ENCODE results near the gene NKX6-2. TPM values are rescaled to one million over a fixed set of nuclear protein-coding genes. Genes with fewer than 3 reads are reported as not detected.
"Not testable (repeated sequence)": the region's sequence is repeated elsewhere in the genome, so short reads cannot be mapped to it uniquely, and the experiment has no call there.

Gene NKX6-2
- total RNA-seq, 1 donor from 2014 or later: 0.14 TPM

- Mint-ChIP-seq H3K4me1 (ENCODE audit: unreplicated experiment) (no peaks in the 10 kb centered on the region), H3K4me3 (no peak overlapping the region)
Measured at GRCh38 chr10:132793213-132793612, 7.3 kb upstream of the NKX6-2 start.

GRCh38 chr10:132792796-132793195, 6.8 kb upstream of the NKX6-2 start:
- no peaks in the 10 kb centered on the region for H3K9me3 Mint-ChIP-seq
- no peaks in the 10 kb centered on the region for H3K4me1 Mint-ChIP-seq (ENCODE audit: unreplicated experiment)
- H3K4me3 Mint-ChIP-seq: no peak overlapping the region
- no peak for TF ChIP-seq CTCF (conservative IDR thresholded peaks at IDR 0.05)
- H3K27ac Mint-ChIP-seq: no peak overlapping the region
- DNase-seq (ENCODE audit: extremely low spot score, unreplicated experiment): no peak
- H3K27me3 Mint-ChIP-seq: peaks cover 41% of the 10 kb centered on the region
- H3K36me3 Mint-ChIP-seq: no peaks in the 10 kb centered on the region

More at GRCh38 chr10:132793213-132793612, 7.3 kb upstream of the NKX6-2 start:
- Mint-ChIP-seq H3K9me3 (no peaks in the 10 kb centered on the region), H3K27ac (no peak overlapping the region), H3K36me3 (no peaks in the 10 kb centered on the region), H3K27me3 (peaks cover 40% of the 10 kb centered on the region)
- DNase-seq (ENCODE audit: extremely low spot score, unreplicated experiment): no peak
- TF ChIP-seq CTCF (conservative IDR thresholded peaks at IDR 0.05): no peak

GRCh38 chr10:132792099-132792498, 6.2 kb upstream of the NKX6-2 start:
- H3K27ac Mint-ChIP-seq; DNase-seq (ENCODE audit: extremely low spot score, unreplicated experiment); H3K4me3 Mint-ChIP-seq; H3K4me1 Mint-ChIP-seq (ENCODE audit: unreplicated experiment); H3K9me3 Mint-ChIP-seq; H3K36me3 Mint-ChIP-seq: not testable (repeated sequence)
- H3K27me3 Mint-ChIP-seq: peaks cover 36% of the 10 kb centered on the region

- Mint-ChIP-seq H3K36me3 (no peaks in the 10 kb centered on the region), H3K27me3 (peaks cover 34% of the 10 kb centered on the region), H3K4me1 (ENCODE audit: unreplicated experiment) (no peaks in the 10 kb centered on the region), H3K4me3 (no peak overlapping the region), H3K27ac (no peak overlapping the region), H3K9me3 (no peaks in the 10 kb centered on the region)
- DNase-seq (ENCODE audit: extremely low spot score, unreplicated experiment): no peak
- TF ChIP-seq CTCF (conservative IDR thresholded peaks at IDR 0.05): no peak
Measured at GRCh38 chr10:132790934-132791829, 5.2 kb upstream of the NKX6-2 start.

- Mint-ChIP-seq H3K9me3 (no peaks in the 10 kb centered on the region), H3K27me3 (peaks cover 31% of the 10 kb centered on the region), H3K36me3 (no peaks in the 10 kb centered on the region), H3K4me3 (no peak overlapping the region), H3K27ac (no peak overlapping the region), H3K4me1 (ENCODE audit: unreplicated experiment) (no peaks in the 10 kb centered on the region)
- TF ChIP-seq CTCF (conservative IDR thresholded peaks at IDR 0.05): no peak
- no peak for DNase-seq (ENCODE audit: extremely low spot score, unreplicated experiment)
Measured at GRCh38 chr10:132790470-132790869, 4.5 kb upstream of the NKX6-2 start.

GRCh38 chr10:132789659-132790148, 3.8 kb upstream of the NKX6-2 start:
- TF ChIP-seq CTCF (conservative IDR thresholded peaks at IDR 0.05): no peak
- H3K4me3 Mint-ChIP-seq: no peak overlapping the region
- no peak for DNase-seq (ENCODE audit: extremely low spot score, unreplicated experiment)
- H3K4me1 Mint-ChIP-seq (ENCODE audit: unreplicated experiment): no peaks in the 10 kb centered on the region
- H3K36me3 Mint-ChIP-seq: no peaks in the 10 kb centered on the region
- H3K27me3 Mint-ChIP-seq: peaks cover 31% of the 10 kb centered on the region
- no peaks in the 10 kb centered on the region for H3K9me3 Mint-ChIP-seq
- H3K27ac Mint-ChIP-seq: no peak overlapping the region
